ENCODE measurements around the gene DEFB124.
"Not testable (repeated sequence)": the region's sequence is repeated elsewhere in the genome, so short reads cannot be mapped to it uniquely, and the experiment has no call there.

The DEFB124 gene

GRCh38 chr20:31485450-31486339 lies 10.8 kb upstream of the DEFB124 start:
- DNase-seq, result no peak

GRCh38 chr20:31484001-31484400 lies 9.1 kb upstream of the DEFB124 start:
- no peak for DNase-seq

- no peak for DNase-seq
Observed at GRCh38 chr20:31476643-31477215, 1.8 kb upstream of the DEFB124 start.

GRCh38 chr20:31476294-31476585 lies 1.3 kb upstream of the DEFB124 start:
- DNase-seq, result no peak

GRCh38 chr20:31475472-31476293 lies 756 bp upstream of the DEFB124 start:
- DNase-seq, result no peak

- DNase-seq, result no peak
Observed at GRCh38 chr20:31474097-31474436, 860 bp downstream of the DEFB124 start.

- DNase-seq, result no peak
Observed at GRCh38 chr20:31473331-31474096, 1.4 kb downstream of the DEFB124 start.

- no peak for DNase-seq
Observed at GRCh38 chr20:31472395-31473330, 2.3 kb downstream of the DEFB124 start.

GRCh38 chr20:31470946-31471345 lies 4.0 kb downstream of the DEFB124 start:
- not testable (repeated sequence) for DNase-seq

GRCh38 chr20:31454361-31454760 lies 20.6 kb downstream of the DEFB124 start:
- no peak for DNase-seq

- no peak for DNase-seq
Observed at GRCh38 chr20:31452575-31452974, 22.4 kb downstream of the DEFB124 start.

GRCh38 chr20:31449511-31450414 lies 25.2 kb downstream of the DEFB124 start:
- DNase-seq, result no peak

GRCh38 chr20:31446084-31446819 lies 28.7 kb downstream of the DEFB124 start:
- no peak for DNase-seq

GRCh38 chr20:31440012-31440659 lies 34.8 kb downstream of the DEFB124 start, which contains the start of gene DEFB123:
Gene DEFB123 (plus strand): TSS chr20:31440632. CDS start chr20:31440699, 67 bp downstream.
- DNase-seq, result no peak

GRCh38 chr20:31430568-31431115 lies 44.3 kb downstream of the DEFB124 start:
- no peak for DNase-seq

- not testable (repeated sequence) for DNase-seq
Observed at GRCh38 chr20:31427576-31427975, 47.4 kb downstream of the DEFB124 start.

- not testable (repeated sequence) for DNase-seq
Observed at GRCh38 chr20:31426891-31427551, 47.9 kb downstream of the DEFB124 start.

GRCh38 chr20:31425797-31426196 lies 49.1 kb downstream of the DEFB124 start:
- DNase-seq, result no peak

Data from activated T-cell treated with anti-CD3 and anti-CD28 coated beads for 4 hours (primary cell).